ENCODE results near the gene TRMT5. TPM values are rescaled to one million over a fixed set of nuclear protein-coding genes. Genes with fewer than 3 reads are reported as not detected.

The TRMT5 gene
- total and polyA plus RNA-seq, 10 of the 15 experiments (the other 5 are each of a cell fraction or from before 2014, with no cell fraction given) = 6.6 to 13.1 (median 9.4) TPM

DNA sequence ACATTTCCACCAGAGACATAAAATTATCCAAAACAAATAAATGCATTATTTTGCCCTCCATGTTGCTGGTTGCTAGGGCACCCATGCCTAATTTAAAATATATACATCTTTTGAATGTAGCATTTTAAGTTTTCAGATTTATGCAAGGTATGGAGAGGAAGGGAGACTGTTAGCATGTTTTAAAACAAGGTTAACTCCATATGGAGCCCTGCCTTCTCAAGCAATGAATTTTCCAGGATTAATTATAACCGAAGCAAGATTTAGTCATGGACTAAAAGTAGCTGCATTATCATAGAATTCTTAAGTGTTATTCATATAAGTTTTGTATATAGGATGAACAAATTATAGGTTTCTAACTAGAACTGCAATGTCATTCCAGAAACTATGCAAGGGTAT, 37.2 kb downstream of the TRMT5 start:
- ChIA-PET POLR2A (no interaction called here), CTCF (no interaction called here), RAD21 (ENCODE audit: unreplicated experiment) (no interaction called here), SMC1A (ENCODE audit: uncharacterized antibody, unreplicated experiment) (interaction anchor here (1.6 kb wide), 1 partner anchor 12 kb away, joined by 4 read pairs; no protein-coding TSS in a partner anchor)
- BruUV-seq (replicated peaks) = no TSS peak
- Histone ChIP-seq H3K36me3 (ENCODE audit: control insufficient read depth in 2 of 2, insufficient read depth in 2 of 2, low read length in 1 of 2) (no peaks in the 10 kb centered on the region), H3K27me3 (replicated peaks in 1 of 2; ENCODE audit: control insufficient read depth in 2 of 2, insufficient read depth in 2 of 2, low read length in 1 of 2) (no peaks in the 10 kb centered on the region), H3K9me3 (replicated peaks; ENCODE audit: control insufficient read depth, insufficient read depth, low read length) (no peaks in the 10 kb centered on the region), H3K27ac (ENCODE audit: control insufficient read depth, insufficient read depth) (no peak overlapping the region), H4K20me1 (ENCODE audit: control insufficient read depth, insufficient read depth) (no peaks in the 10 kb centered on the region), H3K79me2 (ENCODE audit: control insufficient read depth, insufficient read depth, low read length) (no peaks in the 10 kb centered on the region), H3K4me2 (ENCODE audit: control insufficient read depth, insufficient read depth) (no peak overlapping the region), H3K4me1 (ENCODE audit: control insufficient read depth, insufficient read depth, low read length) (no peaks in the 10 kb centered on the region), H2AFZ (ENCODE audit: control insufficient read depth, low read depth, low read length) (no peak overlapping the region), H3K4me3 (no peak overlapping the region), H3K9ac (ENCODE audit: control insufficient read depth, insufficient read depth, low read length) (no peak overlapping the region)
- intact Hi-C loops (cut with micrococcal nuclease; ENCODE audit: unreplicated experiment) (no loop called here), in situ Hi-C loops (cut with MboI) (no loop called here)
- no peak for TF ChIP-seq EZH2 (IDR thresholded peaks at IDR 0.05; ENCODE audit: borderline replicate concordance, control insufficient read depth, low read depth, low read length)
- TF ChIP-seq KAT2A (conservative IDR thresholded peaks at IDR 0.05; ENCODE audit: control insufficient read depth, low read depth, low read length) = no peak
- no peak for TF ChIP-seq POU2F2 (IDR thresholded peaks at IDR 0.05; ENCODE audit: borderline replicate concordance, low read depth, low read length)
- no peak for TF ChIP-seq REST (IDR thresholded peaks at IDR 0.05; ENCODE audit: low read depth, low read length)
- TF ChIP-seq LARP7 (IDR thresholded peaks at IDR 0.05) = no peak
- TF ChIP-seq BACH1 (IDR thresholded peaks at IDR 0.05; ENCODE audit: borderline replicate concordance) = no peak
- TF ChIP-seq TBL1XR1 (IDR thresholded peaks at IDR 0.05; ENCODE audit: low read depth, low read length) = no peak
- no peak for TF ChIP-seq EGR1 (IDR thresholded peaks at IDR 0.05; ENCODE audit: borderline replicate concordance in 1 of 2, low read depth in 2 of 2, low read length in 2 of 2)
- FAIRE-seq (no peak), ATAC-seq (no peak), DNase-seq (ENCODE audit: low read depth, low spot score) (no peak)
- WGBS (ENCODE audit: insufficient coverage, insufficient replicate concordance, low lambda C conversion rate, missing lambda C conversion rate) = 93% methylated on average over 1 of the region's 1 CpG

All from GM12878 (cell line).